ENCODE results near the gene SLC38A9.

The SLC38A9 gene

GRCh38 chr5:55692509-55692908 is 19.6 kb downstream of the SLC38A9 start:
- H3K4me3 ChIP-seq (ENCODE audit: low read depth, low read length) = no peak overlapping the region
- no peak for DNase-seq (ENCODE audit: low read depth)
- TF ChIP-seq MAX (IDR thresholded peaks at IDR 0.05; ENCODE audit: low read depth, low read length) = no peak
- no peak for TF ChIP-seq CTCF (IDR thresholded peaks at IDR 0.05; ENCODE audit: low read depth, low read length)
- no peak for TF ChIP-seq POLR2A (IDR thresholded peaks at IDR 0.05; ENCODE audit: extremely low read depth, insufficient read length)
- TF ChIP-seq MYC (IDR thresholded peaks at IDR 0.05; ENCODE audit: low read depth, low read length) = no peak

- no peak for DNase-seq (ENCODE audit: low read depth)
- TF ChIP-seq CTCF (IDR thresholded peaks at IDR 0.05; ENCODE audit: low read depth, low read length) = no peak
- no peak for TF ChIP-seq MAX (IDR thresholded peaks at IDR 0.05; ENCODE audit: low read depth, low read length)
- no peak for TF ChIP-seq POLR2A (IDR thresholded peaks at IDR 0.05; ENCODE audit: extremely low read depth, insufficient read length)
- TF ChIP-seq MYC (IDR thresholded peaks at IDR 0.05; ENCODE audit: low read depth, low read length) = no peak
- no peak overlapping the region for H3K4me3 ChIP-seq (ENCODE audit: low read depth, low read length)
Measured at GRCh38 chr5:55692106-55692417, 20.1 kb downstream of the SLC38A9 start.

GRCh38 chr5:55691265-55692105 is 20.6 kb downstream of the SLC38A9 start:
- peak; percentile 53 for DNase-seq (ENCODE audit: low read depth)
- no peak overlapping the region for H3K4me3 ChIP-seq (ENCODE audit: low read depth, low read length)
- TF ChIP-seq POLR2A (IDR thresholded peaks at IDR 0.05; ENCODE audit: extremely low read depth, insufficient read length) (no peak), CTCF (IDR thresholded peaks at IDR 0.05; ENCODE audit: low read depth, low read length) (peak; percentile 17)

- TF ChIP-seq MAX (IDR thresholded peaks at IDR 0.05; ENCODE audit: low read depth, low read length) (no peak), POLR2A (IDR thresholded peaks at IDR 0.05; ENCODE audit: extremely low read depth, insufficient read length) (no peak), CTCF (IDR thresholded peaks at IDR 0.05; ENCODE audit: low read depth, low read length) (no peak), MYC (IDR thresholded peaks at IDR 0.05; ENCODE audit: low read depth, low read length) (no peak)
- no peak for DNase-seq (ENCODE audit: low read depth)
- no peak overlapping the region for H3K4me3 ChIP-seq (ENCODE audit: low read depth, low read length)
Measured at GRCh38 chr5:55682071-55682470, 30.1 kb downstream of the SLC38A9 start.

GRCh38 chr5:55681301-55681700 is 30.8 kb downstream of the SLC38A9 start:
- TF ChIP-seq MYC (IDR thresholded peaks at IDR 0.05; ENCODE audit: low read depth, low read length) = no peak
- TF ChIP-seq CTCF (IDR thresholded peaks at IDR 0.05; ENCODE audit: low read depth, low read length) = no peak
- no peak for TF ChIP-seq MAX (IDR thresholded peaks at IDR 0.05; ENCODE audit: low read depth, low read length)
- TF ChIP-seq POLR2A (IDR thresholded peaks at IDR 0.05; ENCODE audit: extremely low read depth, insufficient read length) = no peak
- H3K4me3 ChIP-seq (ENCODE audit: low read depth, low read length) = no peak overlapping the region
- no peak for DNase-seq (ENCODE audit: low read depth)

Data from NB4 (cell line).